ENCODE measurements around the gene TMEM131. TPM values are rescaled to one million over a fixed set of nuclear protein-coding genes. Genes with fewer than 3 reads are reported as not detected.

The TMEM131 gene
- total RNA-seq, 2 experiments from 2014 or later = 17.4 to 32.3 TPM

GRCh38 chr2:97769711-97770110, 226.0 kb downstream of the TMEM131 start:
- no peak overlapping the region for H2AFZ ChIP-seq (ENCODE audit: low read length)
- no TSS peak for BruUV-seq (replicated peaks)
- no peaks in the 10 kb centered on the region for H3K9me3 ChIP-seq (ENCODE audit: low read length)
- no peak overlapping the region for H3K4me3 ChIP-seq (ENCODE audit: low read depth, low read length, poor library complexity, severe bottlenecking)
- H3K4me1 ChIP-seq (ENCODE audit: insufficient read depth, low read length, poor library complexity, severe bottlenecking) = no peaks in the 10 kb centered on the region
- CTCF ChIA-PET (ENCODE audit: unreplicated experiment) = no interaction called here
- H3K9me2 ChIP-seq (ENCODE audit: insufficient read depth, low read length) = no peaks in the 10 kb centered on the region
- POLR2A ChIA-PET = interaction anchor here (0.7 kb wide), 1 partner anchor 453 kb away, joined by 3 read pairs; no protein-coding TSS in a partner anchor
- H4K20me1 ChIP-seq (ENCODE audit: insufficient read depth, low read length) = no peaks in the 10 kb centered on the region
- no peak overlapping the region for H3K4me2 ChIP-seq (ENCODE audit: low read length)
- peaks cover 22% of the 10 kb centered on the region; the same call in 1 of the 2 replicates for H3K36me3 ChIP-seq (ENCODE audit: insufficient read depth, low read length)
- TF ChIP-seq, protein P1, sequence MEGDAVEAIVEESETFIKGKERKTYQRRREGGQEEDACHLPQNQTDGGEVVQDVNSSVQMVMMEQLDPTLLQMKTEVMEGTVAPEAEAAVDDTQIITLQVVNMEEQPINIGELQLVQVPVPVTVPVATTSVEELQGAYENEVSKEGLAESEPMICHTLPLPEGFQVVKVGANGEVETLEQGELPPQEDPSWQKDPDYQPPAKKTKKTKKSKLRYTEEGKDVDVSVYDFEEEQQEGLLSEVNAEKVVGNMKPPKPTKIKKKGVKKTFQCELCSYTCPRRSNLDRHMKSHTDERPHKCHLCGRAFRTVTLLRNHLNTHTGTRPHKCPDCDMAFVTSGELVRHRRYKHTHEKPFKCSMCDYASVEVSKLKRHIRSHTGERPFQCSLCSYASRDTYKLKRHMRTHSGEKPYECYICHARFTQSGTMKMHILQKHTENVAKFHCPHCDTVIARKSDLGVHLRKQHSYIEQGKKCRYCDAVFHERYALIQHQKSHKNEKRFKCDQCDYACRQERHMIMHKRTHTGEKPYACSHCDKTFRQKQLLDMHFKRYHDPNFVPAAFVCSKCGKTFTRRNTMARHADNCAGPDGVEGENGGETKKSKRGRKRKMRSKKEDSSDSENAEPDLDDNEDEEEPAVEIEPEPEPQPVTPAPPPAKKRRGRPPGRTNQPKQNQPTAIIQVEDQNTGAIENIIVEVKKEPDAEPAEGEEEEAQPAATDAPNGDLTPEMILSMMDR (conservative IDR thresholded peaks at IDR 0.05; ENCODE audit: low read length) = no peak
- TF ChIP-seq EZH2phosphoT487 (IDR thresholded peaks at IDR 0.05; ENCODE audit: borderline replicate concordance, low read depth, low read length) = no peak
- intact Hi-C loops (cut with micrococcal nuclease; ENCODE audit: unreplicated experiment) = loop anchor here (10.0 kb wide), 1 partner anchor 615 kb away; no protein-coding TSS in a partner anchor
- H3K79me2 ChIP-seq (ENCODE audit: insufficient read depth, low read depth, low read length) = no peaks in the 10 kb centered on the region
- DNase-seq (ENCODE audit: low spot score) = no peak
- H3K27ac ChIP-seq (ENCODE audit: low read depth, low read length, poor library complexity, severe bottlenecking) = no peak overlapping the region

GRCh38 chr2:97769308-97769707, 226.4 kb downstream of the TMEM131 start:
- H3K4me2 ChIP-seq (ENCODE audit: low read length) = no peak overlapping the region
- no TSS peak for BruUV-seq (replicated peaks)

DNA sequence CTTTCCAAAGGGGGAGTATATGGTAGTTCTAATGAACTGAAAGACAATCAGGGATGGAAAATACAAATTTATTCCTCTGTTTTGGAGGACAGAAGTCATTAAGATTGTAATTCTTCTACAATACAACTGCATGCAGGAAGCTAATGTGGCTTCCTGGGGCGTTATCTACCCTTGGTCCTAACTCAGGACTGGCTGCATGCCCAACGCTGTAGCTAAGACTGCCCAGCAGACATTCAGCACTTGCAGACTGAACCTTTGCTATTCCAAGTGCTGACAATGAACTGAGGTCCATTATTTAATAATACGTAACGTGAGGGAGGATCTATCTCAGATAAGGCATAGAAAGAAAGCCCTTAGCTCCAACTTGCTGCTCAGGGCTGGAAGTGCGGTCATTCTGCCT, 229.2 kb downstream of the TMEM131 start:
- no peak for DNase-seq (ENCODE audit: low spot score)
- no peak overlapping the region for H3K27ac ChIP-seq (ENCODE audit: low read depth, low read length, poor library complexity, severe bottlenecking)
- no peaks in the 10 kb centered on the region for H3K4me1 ChIP-seq (ENCODE audit: insufficient read depth, low read length, poor library complexity, severe bottlenecking)
- H3K9me2 ChIP-seq (ENCODE audit: insufficient read depth, low read length) = no peaks in the 10 kb centered on the region
- no TSS peak for BruUV-seq (replicated peaks)
- H3K4me2 ChIP-seq (ENCODE audit: low read length) = no peak overlapping the region
- no peaks in the 10 kb centered on the region for H4K20me1 ChIP-seq (ENCODE audit: insufficient read depth, low read length)
- no peak overlapping the region for H2AFZ ChIP-seq (ENCODE audit: low read length)
- TF ChIP-seq, protein P1 (conservative IDR thresholded peaks at IDR 0.05; ENCODE audit: low read length) = no peak
- TF ChIP-seq EZH2phosphoT487 (IDR thresholded peaks at IDR 0.05; ENCODE audit: borderline replicate concordance, low read depth, low read length) = no peak
- no peaks in the 10 kb centered on the region for H3K9me3 ChIP-seq (ENCODE audit: low read length)
- CTCF ChIA-PET (ENCODE audit: unreplicated experiment) = no interaction called here
- intact Hi-C loops (cut with micrococcal nuclease; ENCODE audit: unreplicated experiment) = no loop called here
- H3K36me3 ChIP-seq (ENCODE audit: insufficient read depth, low read length) = peaks cover 21% of the 10 kb centered on the region; the same call in 1 of the 2 replicates
- H3K4me3 ChIP-seq (ENCODE audit: low read depth, low read length, poor library complexity, severe bottlenecking) = no peak overlapping the region
- POLR2A ChIA-PET = interaction anchor here (0.6 to 2.1 kb wide), 3 partner anchors 10 to 149 kb away, joined by 3 to 9 read pairs (median 4); no protein-coding TSS in a partner anchor
- no peaks in the 10 kb centered on the region for H3K79me2 ChIP-seq (ENCODE audit: insufficient read depth, low read depth, low read length)

More at GRCh38 chr2:97769308-97769707, 226.4 kb downstream of the TMEM131 start:
- intact Hi-C loops (cut with micrococcal nuclease; ENCODE audit: unreplicated experiment) = no loop called here
- no peak overlapping the region for H3K27ac ChIP-seq (ENCODE audit: low read depth, low read length, poor library complexity, severe bottlenecking)
- no peak overlapping the region for H2AFZ ChIP-seq (ENCODE audit: low read length)
- ChIA-PET POLR2A (no interaction called here), CTCF (ENCODE audit: unreplicated experiment) (no interaction called here)
- H3K36me3 ChIP-seq (ENCODE audit: insufficient read depth, low read length) = peaks cover 23% of the 10 kb centered on the region; the same call in 1 of the 2 replicates
- H4K20me1 ChIP-seq (ENCODE audit: insufficient read depth, low read length) = no peaks in the 10 kb centered on the region
- no peak overlapping the region for H3K4me3 ChIP-seq (ENCODE audit: low read depth, low read length, poor library complexity, severe bottlenecking)
- no peaks in the 10 kb centered on the region for H3K79me2 ChIP-seq (ENCODE audit: insufficient read depth, low read depth, low read length)
- no peak for DNase-seq (ENCODE audit: low spot score)
- no peaks in the 10 kb centered on the region for H3K4me1 ChIP-seq (ENCODE audit: insufficient read depth, low read length, poor library complexity, severe bottlenecking)
- no peaks in the 10 kb centered on the region for H3K9me3 ChIP-seq (ENCODE audit: low read length)
- TF ChIP-seq, protein P1 (conservative IDR thresholded peaks at IDR 0.05; ENCODE audit: low read length) = no peak
- no peak for TF ChIP-seq EZH2phosphoT487 (IDR thresholded peaks at IDR 0.05; ENCODE audit: borderline replicate concordance, low read depth, low read length)
- no peaks in the 10 kb centered on the region for H3K9me2 ChIP-seq (ENCODE audit: insufficient read depth, low read length)
